ENCODE data around the gene SAMD3.

- TF ChIP-seq TAF1 (IDR thresholded peaks at IDR 0.05; ENCODE audit: borderline replicate concordance, insufficient read depth, low read length) (no peak), POLR2AphosphoS5 (IDR thresholded peaks at IDR 0.05; ENCODE audit: low read depth, low read length) (no peak), SIN3A (IDR thresholded peaks at IDR 0.05; ENCODE audit: borderline replicate concordance, insufficient read depth, low read length) (no peak), REST (IDR thresholded peaks at IDR 0.05; ENCODE audit: insufficient read depth in 1 of 2, low read depth in 2 of 2, low read length in 2 of 2) (no peak), FOXP2 (optimal IDR thresholded peaks at IDR 0.05; ENCODE audit: borderline replicate concordance, extremely low read depth, extremely low read length, insufficient read depth) (no peak)
These were observed 36.4 kb upstream of the SAMD3 start for GRCh38 chr6:130259140-130259539.
